ENCODE data around the gene BMPR2.

DNA sequence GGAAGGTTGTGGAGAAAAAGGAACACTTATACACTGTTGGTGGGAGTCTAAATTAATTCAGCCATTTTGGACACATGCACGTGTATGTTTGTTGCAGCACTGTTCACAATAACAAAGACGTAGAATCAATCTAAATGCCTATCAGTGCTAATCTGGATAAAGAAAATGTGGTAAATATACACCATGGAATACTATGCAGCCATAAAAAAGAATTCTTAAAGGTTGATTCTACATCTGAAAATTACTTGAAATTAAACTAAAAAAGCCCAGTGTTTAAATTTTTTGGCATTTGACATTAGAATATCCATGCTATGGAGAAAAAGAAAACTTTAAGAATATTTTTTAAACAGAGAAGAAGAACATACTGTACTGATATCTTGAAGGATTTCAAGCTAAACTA is 84.0 kb downstream of the BMPR2 start:
- TF ChIP-seq, protein P1, sequence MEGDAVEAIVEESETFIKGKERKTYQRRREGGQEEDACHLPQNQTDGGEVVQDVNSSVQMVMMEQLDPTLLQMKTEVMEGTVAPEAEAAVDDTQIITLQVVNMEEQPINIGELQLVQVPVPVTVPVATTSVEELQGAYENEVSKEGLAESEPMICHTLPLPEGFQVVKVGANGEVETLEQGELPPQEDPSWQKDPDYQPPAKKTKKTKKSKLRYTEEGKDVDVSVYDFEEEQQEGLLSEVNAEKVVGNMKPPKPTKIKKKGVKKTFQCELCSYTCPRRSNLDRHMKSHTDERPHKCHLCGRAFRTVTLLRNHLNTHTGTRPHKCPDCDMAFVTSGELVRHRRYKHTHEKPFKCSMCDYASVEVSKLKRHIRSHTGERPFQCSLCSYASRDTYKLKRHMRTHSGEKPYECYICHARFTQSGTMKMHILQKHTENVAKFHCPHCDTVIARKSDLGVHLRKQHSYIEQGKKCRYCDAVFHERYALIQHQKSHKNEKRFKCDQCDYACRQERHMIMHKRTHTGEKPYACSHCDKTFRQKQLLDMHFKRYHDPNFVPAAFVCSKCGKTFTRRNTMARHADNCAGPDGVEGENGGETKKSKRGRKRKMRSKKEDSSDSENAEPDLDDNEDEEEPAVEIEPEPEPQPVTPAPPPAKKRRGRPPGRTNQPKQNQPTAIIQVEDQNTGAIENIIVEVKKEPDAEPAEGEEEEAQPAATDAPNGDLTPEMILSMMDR (optimal IDR thresholded peaks at IDR 0.05 in 1 of 3, IDR thresholded peaks at IDR 0.05 in 1 of 3, conservative IDR thresholded peaks at IDR 0.05 in 1 of 3; ENCODE audit: extremely low read depth in 1 of 3, insufficient read depth in 2 of 3, low read length in 3 of 3), result no peak
- no peak for TF ChIP-seq EZH2 (IDR thresholded peaks at IDR 0.05; ENCODE audit: low read length)

Data from keratinocyte (primary cell).